Measurements from ENCODE around the gene MKLN1. TPM values are rescaled to one million over a fixed set of nuclear protein-coding genes. Genes with fewer than 3 reads are reported as not detected.
"Not testable (repeated sequence)": the region's sequence is repeated elsewhere in the genome, so short reads cannot be mapped to it uniquely, and the experiment has no call there.

Gene MKLN1
- total RNA-seq, 1 donor from 2014 or later: 99.6 TPM

GRCh38 chr7:131400681-131401176, 73.1 kb downstream of the MKLN1 start:
- DNase-seq (ENCODE audit: low spot score): no peak

- no peak for DNase-seq (ENCODE audit: low spot score)
Observed at GRCh38 chr7:131401194-131401593, 73.5 kb downstream of the MKLN1 start.

- no peak for DNase-seq (ENCODE audit: low spot score)
Observed at GRCh38 chr7:131403322-131403721, 75.6 kb downstream of the MKLN1 start.

GRCh38 chr7:131404226-131404911, 76.7 kb downstream of the MKLN1 start:
- no peak for DNase-seq (ENCODE audit: low spot score)

GRCh38 chr7:131409129-131409766, 81.6 kb downstream of the MKLN1 start:
- DNase-seq (ENCODE audit: low spot score): no peak

- DNase-seq (ENCODE audit: low spot score): no peak
Observed at GRCh38 chr7:131412031-131412430, 84.4 kb downstream of the MKLN1 start.

GRCh38 chr7:131413711-131414110, 86.0 kb downstream of the MKLN1 start:
- DNase-seq (ENCODE audit: low spot score): no peak

GRCh38 chr7:131424219-131424822, 96.6 kb downstream of the MKLN1 start:
- DNase-seq (ENCODE audit: low spot score): no peak

GRCh38 chr7:131425992-131426391, 98.3 kb downstream of the MKLN1 start:
- DNase-seq (ENCODE audit: low spot score): no peak

GRCh38 chr7:131430826-131431225, 103.2 kb downstream of the MKLN1 start:
- not testable (repeated sequence) for DNase-seq (ENCODE audit: low spot score)

GRCh38 chr7:131431289-131431688, 103.6 kb downstream of the MKLN1 start:
- DNase-seq (ENCODE audit: low spot score): peak; percentile 53

GRCh38 chr7:131431756-131432155, 104.1 kb downstream of the MKLN1 start:
- DNase-seq (ENCODE audit: low spot score): no peak

- no peak for DNase-seq (ENCODE audit: low spot score)
Observed at GRCh38 chr7:131436384-131436783, 108.7 kb downstream of the MKLN1 start.

- no peak for DNase-seq (ENCODE audit: low spot score)
Observed at GRCh38 chr7:131438969-131439368, 111.3 kb downstream of the MKLN1 start.

- no peak for DNase-seq (ENCODE audit: low spot score)
Observed at GRCh38 chr7:131443496-131443895, 115.8 kb downstream of the MKLN1 start.

GRCh38 chr7:131444683-131445082, 117.0 kb downstream of the MKLN1 start:
- no peak for DNase-seq (ENCODE audit: low spot score)

- no peak for DNase-seq (ENCODE audit: low spot score)
Observed at GRCh38 chr7:131449373-131449902, 121.8 kb downstream of the MKLN1 start.

- no peak for DNase-seq (ENCODE audit: low spot score)
Observed at GRCh38 chr7:131454498-131454897, 126.8 kb downstream of the MKLN1 start.

- DNase-seq (ENCODE audit: low spot score): no peak
Observed at GRCh38 chr7:131455001-131455400, 127.3 kb downstream of the MKLN1 start.

GRCh38 chr7:131455546-131455945, 127.9 kb downstream of the MKLN1 start:
- no peak for DNase-seq (ENCODE audit: low spot score)

GRCh38 chr7:131456338-131456737, 128.7 kb downstream of the MKLN1 start:
- DNase-seq (ENCODE audit: low spot score): no peak

- no peak for DNase-seq (ENCODE audit: low spot score)
Observed at GRCh38 chr7:131459256-131459655, 131.6 kb downstream of the MKLN1 start.

- DNase-seq (ENCODE audit: low spot score): no peak
Observed at GRCh38 chr7:131462059-131462458, 134.4 kb downstream of the MKLN1 start.

Data from ureter (tissue), 1 donor.